ENCODE measurements around the gene NFE2L1.

DNA sequence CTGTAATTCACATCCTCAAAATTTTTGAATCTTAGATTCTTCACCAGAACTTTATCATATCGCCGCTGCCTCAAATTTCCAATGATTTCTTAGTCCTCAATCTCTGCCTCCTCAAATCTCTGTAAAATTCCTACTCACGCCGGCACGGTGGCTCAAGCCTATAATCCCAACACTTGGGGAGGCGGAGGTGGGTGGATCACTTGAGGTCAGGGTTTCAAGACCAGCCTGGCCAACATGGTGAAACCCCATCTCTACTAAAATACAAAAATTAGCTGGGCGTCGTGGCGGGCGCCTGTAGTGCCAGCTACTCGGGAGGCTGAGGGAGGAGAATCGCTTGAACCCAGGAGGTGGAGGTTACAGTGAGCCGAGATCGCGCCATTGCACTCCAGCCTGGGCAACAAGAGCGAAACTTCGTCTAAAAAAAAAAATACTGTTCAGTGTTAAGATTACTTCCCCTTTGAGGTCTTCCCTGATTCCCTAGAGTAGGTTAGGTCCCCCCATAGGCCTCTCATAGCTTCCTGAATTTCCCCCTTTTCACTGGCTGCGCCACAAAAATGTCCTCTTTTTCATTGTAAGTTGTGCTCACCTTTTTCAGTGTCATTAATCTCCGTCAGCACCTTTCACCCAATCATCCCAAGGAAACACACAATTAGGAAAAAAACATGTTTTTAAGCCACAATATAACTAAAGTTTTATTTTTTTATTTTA lies 54.0 kb downstream of the NFE2L1 start:
- TF ChIP-seq CTCF (IDR thresholded peaks at IDR 0.05) (no peak), POLR2A (IDR thresholded peaks at IDR 0.05) (no peak)

All from prostate gland (tissue), 2 donors.